Endodermal cell (in vitro differentiated cells): ENCODE measurements around the gene DLG1. TPM values are rescaled to one million over a fixed set of nuclear protein-coding genes. Genes with fewer than 3 reads are reported as not detected.

Experiments
- DNase-seq: peaks from one replicate; pipeline ENCODE4 v3.0.0-alpha.2; 2017
- H3K27ac ChIP-seq: 2 replicates; pipeline ENCODE4 v1.5.1; 2013; ENCODE audit warnings: mild to moderate bottlenecking, low read depth, low read length, moderate library complexity
- H3K27me3 ChIP-seq: 2 replicates; pipeline ENCODE4 v1.6.1; 2013; ENCODE audit warnings: mild to moderate bottlenecking, low read length, moderate library complexity; ENCODE audit not compliant: insufficient read depth, control insufficient read depth, poor library complexity, severe bottlenecking
- H3K36me3 ChIP-seq: 2 replicates; pipeline ENCODE4 v1.7.0; 2013; ENCODE audit warnings: mild to moderate bottlenecking, low read length, moderate library complexity; ENCODE audit not compliant: control insufficient read depth, insufficient read depth
- H3K4me1 ChIP-seq: one replicate; pipeline ENCODE4 v1.7.0; 2013; ENCODE audit warnings: low read length; ENCODE audit not compliant: control insufficient read depth, insufficient read depth
- H3K4me3 ChIP-seq: 2 replicates; pipeline ENCODE4 v1.5.1; 2013; ENCODE audit warnings: mild to moderate bottlenecking, low read length, moderate library complexity
- H3K9ac ChIP-seq: 2 replicates; pipeline ENCODE4 v1.6.1; 2013; ENCODE audit warnings: mild to moderate bottlenecking, low read length, moderate library complexity; ENCODE audit not compliant: poor library complexity, severe bottlenecking; ENCODE audit errors: extremely low read depth
- H3K9me3 ChIP-seq: 2 replicates; pipeline ENCODE4 v1.6.1; 2013; ENCODE audit warnings: mild to moderate bottlenecking, low read length, moderate library complexity; ENCODE audit not compliant: control insufficient read depth
- H3K27ac Mint-ChIP-seq: 2 replicates; pipeline ENCODE4 v1.8.0; 2020; ENCODE audit warnings: mixed read lengths
- H3K27me3 Mint-ChIP-seq: 2 replicates; pipeline ENCODE4 v1.8.0; 2021; ENCODE audit warnings: mild to moderate bottlenecking, mixed read lengths; ENCODE audit not compliant: insufficient read depth
- H3K36me3 Mint-ChIP-seq: 2 replicates; pipeline ENCODE4 v1.8.0; 2020; ENCODE audit warnings: low read depth, mixed read lengths
- H3K4me1 Mint-ChIP-seq: 2 replicates; pipeline ENCODE4 v1.8.0; 2020; ENCODE audit warnings: mixed read lengths
- H3K4me3 Mint-ChIP-seq: 2 replicates; pipeline ENCODE4 v1.8.0; 2020; ENCODE audit warnings: mild to moderate bottlenecking, moderate library complexity, mixed read lengths
- H3K9me3 Mint-ChIP-seq: 2 replicates; pipeline ENCODE4 v1.8.0; 2020; ENCODE audit warnings: mild to moderate bottlenecking, mixed read lengths
- CTCF ChIP-seq: fragments of 200-600 bp; sonication (generic); conservative IDR thresholded peaks from 2 replicates; pipeline ENCODE4 v1.5.0; 2021; ENCODE audit warnings: antibody characterized with exemption, mild to moderate bottlenecking
- WGBS, 2 experiments: methylation state at CpG; one replicate each; pipeline versions ENCODE4 v1.1.5 to v1.1.7; 2013; ENCODE audit warnings: missing lambda C conversion rate in 2 of 2, mixed read lengths in 1 of 2; ENCODE audit not compliant: insufficient coverage in 1 of 2, insufficient read length in 1 of 2; 5-methylcytosine and 5-hydroxymethylcytosine counted together
- total RNA-seq, 2 donors: library from RNA; stranded (reverse); fragmentation: NEBNext Ultra II Directional in 1 of 2; extraction: Animal tissue kit (Norgen Biotek cat#: 25700) in 1 of 2; gene quantifications; 2 replicates in 1 of 2; 3 replicates in 1 of 2; pipeline ENCODE4 v1.2.1, GENCODE V29; 2021

Gene DLG1
- total RNA-seq, 2 donors from 2014 or later: 78.7 to 96.9 TPM

GRCh38 chr3:197340521-197340871, 42.1 kb upstream of the DLG1 start:
- H3K4me1 Mint-ChIP-seq: peaks cover 20% of the 10 kb centered on the region
- no peaks in the 10 kb centered on the region for H3K9me3 Mint-ChIP-seq
- H3K9me3 ChIP-seq: no peaks in the 10 kb centered on the region
- H3K27ac Mint-ChIP-seq: no peak overlapping the region
- no peaks in the 10 kb centered on the region for H3K36me3 ChIP-seq
- no peak overlapping the region for H3K9ac ChIP-seq
- no peaks in the 10 kb centered on the region for H3K27me3 Mint-ChIP-seq
- DNase-seq: peak; percentile 48
- no peak for TF ChIP-seq CTCF
- H3K4me3 Mint-ChIP-seq: no peak overlapping the region
- H3K36me3 Mint-ChIP-seq: no peaks in the 10 kb centered on the region
- peaks cover 8% of the 10 kb centered on the region for H3K4me1 ChIP-seq
- H3K27me3 ChIP-seq: no peaks in the 10 kb centered on the region
- H3K4me3 ChIP-seq: no peak overlapping the region
- H3K27ac ChIP-seq: no peak overlapping the region

- WGBS, 2 experiments: 73 to 84% methylated on average over 3 to 12 of the region's 12 CpGs
- DNase-seq: peak; percentile 59
- Histone ChIP-seq H3K9ac (no peak overlapping the region), H3K4me1 (peaks cover 8% of the 10 kb centered on the region), H3K9me3 (no peaks in the 10 kb centered on the region), H3K27ac (peak overlapping the region; percentile 6), H3K36me3 (no peaks in the 10 kb centered on the region), H3K27me3 (no peaks in the 10 kb centered on the region), H3K4me3 (no peak overlapping the region)
- TF ChIP-seq CTCF: no peak
- no peaks in the 10 kb centered on the region for H3K9me3 Mint-ChIP-seq
- no peak overlapping the region for H3K27ac Mint-ChIP-seq
- peaks cover 20% of the 10 kb centered on the region for H3K4me1 Mint-ChIP-seq
- no peaks in the 10 kb centered on the region for H3K27me3 Mint-ChIP-seq
- H3K4me3 Mint-ChIP-seq: no peak overlapping the region
- H3K36me3 Mint-ChIP-seq: no peaks in the 10 kb centered on the region
These were observed 41.6 kb upstream of the DLG1 start for GRCh38 chr3:197339841-197340520.

GRCh38 chr3:197338586-197338985, 40.2 kb upstream of the DLG1 start:
- Mint-ChIP-seq H3K4me3 (no peak overlapping the region), H3K27me3 (no peaks in the 10 kb centered on the region), H3K36me3 (no peaks in the 10 kb centered on the region), H3K4me1 (peaks cover 28% of the 10 kb centered on the region), H3K9me3 (no peaks in the 10 kb centered on the region), H3K27ac (no peak overlapping the region)
- Histone ChIP-seq H3K9me3 (no peaks in the 10 kb centered on the region), H3K4me1 (peaks cover 8% of the 10 kb centered on the region), H3K27ac (no peak overlapping the region), H3K4me3 (no peak overlapping the region), H3K36me3 (no peaks in the 10 kb centered on the region), H3K9ac (no peak overlapping the region), H3K27me3 (no peaks in the 10 kb centered on the region)
- 81 to 97% methylated on average over 2 to 6 of the region's 6 CpGs for WGBS, 2 experiments
- DNase-seq: no peak
- no peak for TF ChIP-seq CTCF
